RWPE1 (cell line): ENCODE data around the gene NOL9.
A peak's percentile ranks its signal among the peaks of the same experiment; 100 is the strongest.

Source experiments
- CTCF ChIA-PET: fragments of 350-600 bp; sonication (Branson Sonifier 250); formaldehyde crosslinking; extraction: SDS; loops from one replicate; lab custom pipeline; 2021; lab: Yijun Ruan, JAX
- POLR2A ChIA-PET: fragments of 400-600 bp; formaldehyde crosslinking; extraction: SDS; loops from one replicate; lab custom pipeline; 2020; ENCODE audit warnings: antibody characterized with exemption; ENCODE audit not compliant: low non-redundant PET; lab: Yijun Ruan, JAX
- DNase-seq: peaks from one replicate; pipeline ENCODE4 v3.0.0; 2012; ENCODE audit warnings: low spot score
- H3K27ac ChIP-seq: fragments of 450-650 bp; 2 replicates; pipeline ENCODE4 v1.5.1; 2017
- TF ChIP-seq, protein P1 (sequence below): fragments of 450-650 bp; conservative IDR thresholded peaks from 2 replicates; pipeline ENCODE4 v1.5.1; 2017; ENCODE audit warnings: low read depth, mild to moderate bottlenecking

Gene NOL9

DNA sequence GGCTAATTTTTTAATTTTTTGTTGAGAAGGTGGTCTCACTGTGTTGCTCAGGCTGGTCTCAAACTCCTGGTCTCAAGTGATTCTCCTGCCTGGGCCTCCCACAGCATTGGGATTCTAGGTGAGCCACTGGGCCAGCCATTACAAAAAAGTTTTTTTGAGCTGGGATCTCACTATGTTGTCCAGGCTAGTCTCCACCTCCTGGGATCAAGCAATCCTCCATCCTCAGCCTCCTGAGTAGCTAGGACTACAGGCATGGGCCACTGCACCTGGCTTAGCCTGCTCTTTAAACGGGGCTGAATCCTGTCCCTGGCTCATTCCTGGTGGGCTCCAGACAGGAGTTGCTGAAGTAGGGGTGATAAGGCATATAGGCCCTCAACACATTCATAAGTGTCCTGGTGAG lies 3.3 kb upstream of the NOL9 start:
- CTCF ChIA-PET, result interaction anchor here (0.7 kb wide), 1 partner anchor 64 kb away, joined by 3 read pairs; no protein-coding TSS in a partner anchor
- POLR2A ChIA-PET, result no interaction called here
- H3K27ac ChIP-seq, result no peak overlapping the region
- no peak for DNase-seq
- TF ChIP-seq, protein P1, sequence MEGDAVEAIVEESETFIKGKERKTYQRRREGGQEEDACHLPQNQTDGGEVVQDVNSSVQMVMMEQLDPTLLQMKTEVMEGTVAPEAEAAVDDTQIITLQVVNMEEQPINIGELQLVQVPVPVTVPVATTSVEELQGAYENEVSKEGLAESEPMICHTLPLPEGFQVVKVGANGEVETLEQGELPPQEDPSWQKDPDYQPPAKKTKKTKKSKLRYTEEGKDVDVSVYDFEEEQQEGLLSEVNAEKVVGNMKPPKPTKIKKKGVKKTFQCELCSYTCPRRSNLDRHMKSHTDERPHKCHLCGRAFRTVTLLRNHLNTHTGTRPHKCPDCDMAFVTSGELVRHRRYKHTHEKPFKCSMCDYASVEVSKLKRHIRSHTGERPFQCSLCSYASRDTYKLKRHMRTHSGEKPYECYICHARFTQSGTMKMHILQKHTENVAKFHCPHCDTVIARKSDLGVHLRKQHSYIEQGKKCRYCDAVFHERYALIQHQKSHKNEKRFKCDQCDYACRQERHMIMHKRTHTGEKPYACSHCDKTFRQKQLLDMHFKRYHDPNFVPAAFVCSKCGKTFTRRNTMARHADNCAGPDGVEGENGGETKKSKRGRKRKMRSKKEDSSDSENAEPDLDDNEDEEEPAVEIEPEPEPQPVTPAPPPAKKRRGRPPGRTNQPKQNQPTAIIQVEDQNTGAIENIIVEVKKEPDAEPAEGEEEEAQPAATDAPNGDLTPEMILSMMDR, result no peak

DNA sequence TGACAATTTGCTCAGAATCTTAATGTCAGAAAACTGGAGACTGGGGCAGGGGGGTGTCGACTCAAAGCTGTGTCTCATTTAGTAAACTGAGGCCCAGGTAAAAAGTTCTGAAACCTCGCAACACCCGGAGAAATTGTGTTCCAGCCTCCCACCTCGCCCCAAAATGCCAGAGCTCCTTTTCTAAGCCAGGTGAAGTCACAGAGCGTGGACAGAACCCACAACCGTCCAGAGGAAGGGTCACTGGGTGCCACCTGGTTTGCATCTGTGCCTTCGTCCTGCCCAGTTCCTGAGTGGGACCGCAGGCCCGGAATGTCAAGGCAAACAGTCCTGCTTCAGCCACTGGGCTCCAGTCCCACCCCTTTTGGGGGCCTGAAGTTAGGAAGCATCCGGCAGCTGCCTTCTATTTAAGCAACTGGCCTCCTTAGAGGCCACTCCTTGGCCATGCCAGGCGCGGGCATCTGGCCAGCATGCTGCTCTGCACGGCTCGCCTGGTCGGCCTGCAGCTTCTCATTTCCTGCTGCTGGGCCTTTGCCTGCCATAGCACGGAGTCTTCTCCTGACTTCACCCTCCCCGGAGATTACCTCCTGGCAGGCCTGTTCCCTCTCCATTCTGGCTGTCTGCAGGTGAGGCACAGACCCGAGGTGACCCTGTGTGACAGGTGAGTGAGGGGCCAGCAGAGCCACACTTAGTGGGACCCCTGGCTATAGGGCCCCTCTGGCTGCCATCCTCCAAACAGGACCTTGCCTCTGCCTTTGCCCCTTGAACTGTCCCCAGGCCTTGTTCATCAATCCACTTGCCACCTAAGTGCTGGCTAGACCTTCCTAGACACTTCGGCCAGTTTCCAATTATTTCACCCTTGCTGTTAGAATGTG lies 830 bp upstream of the NOL9 start, which contains the start of gene TAS1R1:
Gene TAS1R1 (plus strand): TSS at position 401 of the 872 bp plus-strand sequence. CDS start 67 bp downstream, at position 468.
- CTCF ChIA-PET, result interaction anchor here (0.6 to 1.5 kb wide), 15 partner anchors 8 to 1113 kb away, joined by 3 to 10 read pairs (median 3); no protein-coding TSS in a partner anchor
- POLR2A ChIA-PET, result interaction anchor here (1.0 kb wide), 1 partner anchor 25 kb away, joined by 3 read pairs; the partner anchor contains the start of gene ZBTB48
- peak within 1 kb of the TSS; percentile 74 for H3K27ac ChIP-seq
- TF ChIP-seq, protein P1, result no peak
- no peak for DNase-seq

DNA sequence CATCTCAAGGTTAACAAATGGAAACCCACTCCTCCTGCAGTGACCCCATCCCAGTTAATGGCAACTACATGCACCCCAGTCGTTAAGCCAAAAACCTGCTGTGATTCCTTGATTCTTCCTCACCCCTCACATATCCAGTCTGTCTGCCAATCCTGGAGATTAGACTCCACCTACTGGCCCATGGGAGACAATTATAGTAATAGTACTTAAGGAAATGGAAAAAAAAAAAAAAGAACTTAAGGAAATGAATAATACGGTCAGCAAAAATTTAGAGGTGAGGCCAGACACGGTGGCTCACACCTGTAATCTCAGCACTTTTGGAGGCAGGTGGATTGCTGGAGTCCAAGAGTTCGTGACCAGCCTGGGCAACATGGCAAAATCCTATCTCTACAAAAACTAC lies 7.0 kb downstream of the NOL9 start:
- DNase-seq, result no peak
- ChIA-PET POLR2A (no interaction called here), CTCF (no interaction called here)
- peak overlapping the region; percentile 58 for H3K27ac ChIP-seq
- TF ChIP-seq, protein P1, result no peak

DNA sequence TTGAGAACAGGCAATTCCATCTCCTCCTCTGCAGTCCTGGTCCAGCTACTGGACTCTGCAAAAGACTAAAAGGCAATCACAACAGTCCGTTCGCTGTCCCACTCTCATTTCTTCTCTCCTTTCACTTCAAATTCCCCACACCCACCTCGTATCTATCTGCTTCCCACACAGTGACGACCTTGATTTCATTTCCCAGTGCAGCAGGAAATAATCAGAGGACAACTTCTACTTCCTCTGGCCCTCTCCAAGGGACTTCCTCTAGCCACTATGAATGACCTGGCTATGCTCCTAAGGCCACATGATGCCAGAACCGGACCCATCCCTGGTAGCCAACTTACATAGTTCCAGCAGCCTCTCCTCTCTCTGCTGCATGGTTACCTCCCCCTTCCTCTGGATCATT lies 8.0 kb downstream of the NOL9 start:
- ChIA-PET CTCF (no interaction called here), POLR2A (no interaction called here)
- TF ChIP-seq, protein P1, result no peak
- peak overlapping the region; percentile 58 for H3K27ac ChIP-seq
- no peak for DNase-seq

DNA sequence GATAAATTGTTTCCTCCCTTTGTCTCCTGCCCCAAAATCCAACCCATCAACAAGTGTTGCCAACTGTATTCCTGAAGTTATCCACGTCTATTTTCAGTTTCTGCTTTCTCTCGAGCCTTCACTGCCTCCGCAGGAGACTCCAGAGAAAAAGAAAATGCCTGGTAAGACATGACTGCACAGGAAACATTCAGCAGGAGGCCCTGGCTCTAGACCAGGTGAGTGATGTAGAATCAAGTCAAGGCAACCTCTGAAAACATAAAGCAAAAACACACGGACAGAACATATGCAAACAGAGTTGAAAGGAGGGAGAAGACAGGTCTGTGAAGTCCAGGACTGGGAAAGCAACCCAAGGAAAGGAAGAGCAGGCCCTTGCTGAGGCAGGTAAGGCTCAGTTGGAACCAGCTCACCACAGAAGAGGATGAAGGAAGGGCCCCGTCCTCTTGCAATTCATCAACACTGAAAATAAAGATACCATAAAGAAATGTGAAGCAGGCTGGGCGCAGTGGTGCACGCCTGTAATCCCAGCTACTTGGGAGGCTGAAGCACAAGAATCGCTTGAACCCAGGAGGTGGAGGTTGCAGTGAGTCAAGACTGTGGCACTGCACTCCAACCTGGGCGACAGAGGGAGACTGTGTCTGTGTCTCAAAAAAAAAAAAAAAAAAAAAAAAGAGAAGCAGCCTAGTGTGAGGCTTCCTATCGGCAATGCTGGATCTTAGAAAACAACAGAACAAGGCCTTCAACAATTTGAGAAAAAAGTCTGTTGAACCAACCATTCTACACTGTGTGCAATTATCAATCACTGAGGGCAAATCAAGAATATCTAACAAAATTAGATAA lies 8.8 kb downstream of the NOL9 start:
- DNase-seq, result no peak
- peak overlapping the region; percentile 65 for H3K27ac ChIP-seq
- POLR2A ChIA-PET, result no interaction called here
- CTCF ChIA-PET, result interaction anchor here (0.6 kb wide), 1 partner anchor 174 kb away, joined by 12 read pairs; no protein-coding TSS in a partner anchor
- TF ChIP-seq, protein P1, result no peak

DNA sequence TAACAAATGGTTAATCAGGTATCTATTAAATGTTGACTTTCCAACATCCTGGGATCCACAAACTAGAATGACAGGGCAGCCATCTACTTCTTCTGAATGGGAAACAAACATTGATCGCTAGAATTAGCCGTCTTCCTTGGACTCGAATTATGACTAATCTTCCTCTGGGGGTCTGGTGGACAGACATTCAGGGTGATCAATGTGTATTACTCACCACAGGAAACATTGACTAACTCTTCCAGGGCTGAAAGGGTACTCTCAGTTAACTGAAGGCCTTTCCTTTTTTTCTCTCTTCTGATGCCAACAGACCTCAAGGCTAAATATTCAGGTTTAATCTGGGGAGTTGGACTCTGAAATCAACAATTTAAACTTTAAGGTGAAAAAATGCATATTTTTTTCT lies 9.5 kb downstream of the NOL9 start:
- DNase-seq, result peak; percentile 58
- CTCF ChIA-PET, result no interaction called here
- TF ChIP-seq, protein P1, result no peak
- H3K27ac ChIP-seq, result no peak overlapping the region
- POLR2A ChIA-PET, result no interaction called here
